Measurements from ENCODE around the gene LAMP5.

The LAMP5 gene

DNA sequence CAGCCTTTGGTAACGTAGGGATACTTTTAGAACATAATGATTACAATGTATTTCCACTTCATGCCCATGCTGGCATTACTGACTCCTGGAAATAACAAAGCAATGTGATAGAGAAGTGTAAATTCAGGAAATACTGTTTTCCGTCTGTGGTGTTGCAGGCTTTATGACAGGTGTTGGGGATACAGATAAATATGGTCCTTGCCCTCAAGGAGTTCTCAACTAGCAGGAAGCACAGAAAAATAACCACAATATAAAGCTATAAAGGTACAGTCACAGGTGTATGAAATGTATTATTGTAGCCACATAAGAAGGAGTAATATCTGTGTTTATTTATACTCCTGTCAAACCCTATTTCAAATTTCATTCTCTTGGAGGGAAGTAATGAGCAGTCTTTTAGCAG lies 12.9 kb upstream of the LAMP5 start:
- DNase-seq, result no peak

DNA sequence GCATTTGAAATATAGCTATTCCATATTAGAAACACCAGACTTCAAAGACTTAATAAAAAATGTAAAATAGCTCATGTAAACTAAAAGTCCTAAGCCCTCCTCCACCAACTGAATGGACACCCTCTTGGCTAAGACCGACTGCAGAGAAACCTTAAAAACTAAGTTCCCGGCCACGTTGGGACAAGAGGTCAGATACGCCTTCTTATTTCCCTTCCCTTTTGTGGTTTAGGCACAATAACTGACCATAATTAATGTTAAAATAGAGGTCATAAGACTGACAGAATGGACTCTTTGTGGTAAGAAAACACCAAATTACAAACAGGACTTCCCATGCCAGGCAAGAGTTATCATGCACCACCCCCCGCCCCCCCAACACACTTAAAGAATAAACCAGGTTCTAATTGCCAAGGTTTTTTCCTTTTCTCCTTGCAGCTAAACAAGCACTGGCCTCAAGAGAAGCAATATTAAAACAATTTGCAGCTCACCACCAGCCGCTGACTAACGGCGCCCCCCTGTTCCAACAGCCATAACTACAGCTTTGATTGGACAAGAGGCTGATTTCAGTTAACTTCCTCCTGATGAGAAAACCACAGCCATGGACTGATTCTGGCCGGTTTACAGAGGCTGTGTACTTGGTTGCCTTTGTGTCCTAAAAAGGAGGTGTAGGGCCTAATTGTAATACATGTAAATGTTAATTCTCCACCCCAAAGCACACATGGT lies 10.7 kb upstream of the LAMP5 start:
- DNase-seq, result no peak

DNA sequence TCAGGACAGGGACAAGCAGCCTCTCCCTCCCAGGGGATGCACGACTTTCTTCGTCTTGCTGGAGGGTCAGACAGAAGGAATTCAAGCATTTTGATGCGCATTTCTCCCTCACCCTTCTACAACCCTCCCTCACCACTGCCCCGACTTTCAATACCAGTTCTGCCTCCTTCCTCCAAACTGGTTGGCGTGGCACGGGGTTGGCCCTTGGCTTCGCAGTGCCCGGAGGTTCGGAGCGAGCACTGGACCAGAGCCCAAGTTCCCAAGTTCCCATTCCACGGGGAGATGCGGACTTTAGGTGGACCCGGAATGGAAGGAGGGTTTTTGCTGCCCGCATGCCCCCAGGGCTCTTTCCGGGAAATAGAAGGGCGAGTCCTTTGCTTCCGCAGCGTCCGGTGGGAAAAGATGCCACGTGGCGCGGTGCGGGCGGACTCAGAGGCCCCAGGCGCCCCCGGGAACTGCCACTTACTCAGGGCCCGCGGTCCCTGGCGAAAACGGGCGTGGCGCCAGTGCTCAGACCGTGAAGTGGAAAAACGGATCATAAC lies 8.0 kb upstream of the LAMP5 start:
- DNase-seq, result no peak

DNA sequence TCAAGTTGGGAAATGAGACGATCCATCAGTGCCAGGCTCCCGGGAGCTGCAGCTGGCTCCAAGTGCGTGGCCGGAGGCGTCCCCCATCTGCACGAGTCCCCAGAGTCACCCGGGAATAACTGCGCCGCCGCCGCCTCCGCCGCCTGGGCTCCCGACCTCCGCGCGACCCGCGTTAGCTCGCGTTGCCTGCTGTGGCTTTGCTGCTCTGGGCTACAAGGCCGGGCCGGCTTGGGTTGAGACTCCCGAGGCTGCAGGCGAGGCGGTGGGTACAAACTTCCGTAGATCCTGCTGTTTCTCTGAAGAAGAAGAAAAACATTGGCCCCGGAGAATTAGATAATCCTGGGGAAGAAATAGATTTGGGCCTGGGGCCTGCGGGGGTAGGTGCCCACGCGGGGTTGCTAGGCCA lies 7.4 kb upstream of the LAMP5 start:
- no peak for DNase-seq

DNA sequence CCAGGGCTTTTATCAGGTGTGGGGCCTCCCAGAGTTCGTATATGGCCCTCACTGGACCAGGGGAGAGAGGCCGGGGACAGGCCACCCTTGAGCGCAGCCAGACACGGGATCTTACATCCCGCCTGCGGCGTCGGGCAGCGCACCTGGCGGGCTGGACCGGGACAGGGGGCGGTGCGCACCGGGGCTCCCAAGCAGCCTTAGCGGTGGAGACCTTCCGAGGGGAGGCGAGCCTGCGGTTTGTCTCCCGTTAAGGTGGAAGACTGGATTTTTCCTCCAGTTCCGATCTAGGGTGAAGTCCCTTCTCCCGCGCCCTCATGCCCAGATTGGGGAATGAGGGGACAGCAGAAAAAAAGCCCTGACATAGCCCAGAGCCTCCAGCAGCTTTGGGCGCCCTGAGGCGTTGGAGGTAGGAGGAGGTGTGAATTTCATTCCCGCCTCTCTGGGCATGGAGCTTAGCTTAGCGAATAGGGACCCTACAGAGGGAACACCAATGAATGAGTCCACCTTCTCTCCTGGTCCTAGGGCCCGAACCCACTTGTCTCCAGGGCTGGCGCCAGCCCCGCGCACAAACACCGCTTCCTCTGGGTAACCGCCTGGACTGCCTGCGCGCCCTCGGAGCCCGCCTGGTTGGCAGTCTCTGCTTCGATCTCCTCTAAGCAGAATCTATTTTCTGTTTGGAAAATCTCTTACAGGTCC lies 6.7 kb upstream of the LAMP5 start:
- DNase-seq, result no peak

DNA sequence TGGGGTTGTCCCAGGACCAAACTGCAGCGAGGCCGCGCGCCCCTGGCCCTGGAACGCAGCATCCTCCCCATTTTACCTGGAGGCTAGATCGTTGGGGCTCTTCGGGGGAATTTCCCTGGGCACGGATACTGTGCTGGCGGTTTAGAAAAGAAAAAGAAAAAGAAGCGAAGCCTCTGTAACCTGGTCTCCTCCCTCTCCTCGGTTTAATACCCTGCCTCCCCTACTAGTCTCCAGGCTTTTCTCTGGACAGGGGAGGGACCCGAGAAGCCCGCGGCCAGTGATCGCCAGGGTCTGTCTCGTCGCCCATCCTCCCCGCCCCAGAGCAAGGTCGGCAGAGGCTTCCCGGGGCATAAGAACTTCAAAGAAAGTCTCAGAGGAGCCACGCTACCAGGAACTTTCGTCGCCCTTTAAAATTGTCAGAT lies 6.1 kb upstream of the LAMP5 start:
- DNase-seq, result no peak

DNA sequence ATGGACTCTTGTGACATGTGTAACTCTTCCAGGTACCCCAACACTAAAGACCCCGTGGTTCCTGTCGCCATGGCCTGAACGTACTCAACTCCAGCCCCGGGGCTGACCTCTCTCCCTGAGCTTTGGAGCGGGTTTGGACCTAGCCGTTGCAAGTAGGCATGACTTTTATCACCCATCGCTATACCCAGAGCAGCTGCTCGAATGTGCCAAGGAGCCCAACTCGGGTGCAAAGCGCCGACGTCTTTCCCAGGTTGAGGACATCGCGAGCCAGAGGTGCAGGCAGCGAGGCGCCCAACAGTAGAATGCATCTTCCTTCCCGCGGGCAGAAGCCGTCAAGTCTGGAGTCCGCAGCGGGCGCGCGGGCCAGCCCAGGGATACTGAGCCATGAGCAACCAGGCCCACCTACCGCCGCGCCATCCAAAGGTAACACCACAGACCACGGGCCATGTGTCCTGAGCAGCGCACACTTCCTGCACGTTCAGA lies 5.7 kb upstream of the LAMP5 start:
- no peak for DNase-seq

DNA sequence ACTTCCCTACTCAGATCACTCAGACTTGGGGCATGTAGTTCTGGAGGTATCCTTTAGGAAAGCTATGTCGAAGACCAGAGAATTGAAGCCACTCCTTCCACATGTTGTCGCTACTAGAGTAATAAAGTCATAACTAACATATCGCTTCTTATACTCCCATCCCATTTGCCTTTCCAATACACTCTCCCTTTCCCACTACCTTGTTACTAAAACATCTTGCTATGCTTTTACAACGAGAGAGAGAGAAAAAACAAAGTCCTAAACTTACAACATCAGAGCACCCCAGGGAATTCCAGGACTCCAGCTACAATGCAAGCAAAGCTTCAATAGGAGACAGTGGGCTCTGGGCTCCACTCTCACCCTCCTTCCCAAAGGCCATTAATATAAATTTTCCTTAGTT lies 5.1 kb upstream of the LAMP5 start:
- DNase-seq, result no peak

DNA sequence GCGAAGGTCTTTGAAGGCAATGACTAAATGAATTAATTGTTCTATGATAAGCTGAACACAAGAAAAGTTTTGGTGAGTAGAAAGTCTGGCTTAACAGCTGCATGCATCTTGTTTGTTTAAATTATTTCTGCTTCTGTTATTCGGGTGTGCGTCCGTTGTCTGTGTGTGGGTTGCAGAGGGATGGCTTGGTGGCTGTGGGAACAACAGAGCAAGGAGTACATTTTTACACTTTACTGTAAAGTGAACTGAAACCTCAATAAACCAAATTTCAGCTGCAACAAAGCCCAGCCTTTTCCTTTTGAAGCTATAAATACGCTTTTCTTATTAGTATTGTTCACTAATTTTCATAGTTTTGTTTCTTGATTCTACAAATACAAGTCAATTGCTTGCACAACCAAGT lies 3.5 kb upstream of the LAMP5 start:
- DNase-seq, result no peak

DNA sequence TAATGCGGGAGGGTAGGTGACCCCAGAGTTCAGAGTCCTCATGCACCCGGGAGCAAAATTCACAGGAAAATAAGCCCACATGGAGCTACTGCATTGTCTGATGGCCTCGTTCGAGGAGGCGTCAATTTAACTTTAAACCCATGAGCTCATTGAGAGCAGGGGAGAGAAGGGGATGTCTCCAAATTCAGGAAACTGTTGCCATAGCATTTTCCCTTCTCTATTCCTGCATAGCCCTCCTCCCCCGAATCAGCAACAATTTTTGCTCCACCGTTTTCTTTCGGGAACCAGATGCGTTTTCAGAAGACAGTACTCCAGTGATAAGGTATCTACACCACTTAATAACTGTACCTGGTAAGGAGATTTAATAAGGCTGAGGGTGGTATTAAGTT lies 324 bp upstream of the LAMP5 start:
- DNase-seq, result no peak

DNA sequence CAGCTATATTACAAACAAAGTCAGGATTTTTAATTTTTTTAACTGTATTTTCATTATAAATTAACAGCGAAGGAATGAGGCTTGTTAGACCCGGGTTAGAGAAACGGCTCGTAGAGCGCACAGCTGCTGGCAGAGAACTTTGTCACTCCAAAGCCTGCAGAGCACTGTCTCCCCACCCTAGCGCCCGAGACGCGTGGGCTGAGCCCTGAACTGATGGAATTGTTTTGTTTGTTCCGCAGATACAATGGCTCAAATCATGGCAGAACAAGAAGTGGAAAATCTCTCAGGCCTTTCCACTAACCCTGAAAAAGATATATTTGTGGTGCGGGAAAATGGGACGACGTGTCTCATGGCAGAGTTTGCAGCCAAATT lies 810 bp downstream of the LAMP5 start:
- DNase-seq, result no peak

DNA sequence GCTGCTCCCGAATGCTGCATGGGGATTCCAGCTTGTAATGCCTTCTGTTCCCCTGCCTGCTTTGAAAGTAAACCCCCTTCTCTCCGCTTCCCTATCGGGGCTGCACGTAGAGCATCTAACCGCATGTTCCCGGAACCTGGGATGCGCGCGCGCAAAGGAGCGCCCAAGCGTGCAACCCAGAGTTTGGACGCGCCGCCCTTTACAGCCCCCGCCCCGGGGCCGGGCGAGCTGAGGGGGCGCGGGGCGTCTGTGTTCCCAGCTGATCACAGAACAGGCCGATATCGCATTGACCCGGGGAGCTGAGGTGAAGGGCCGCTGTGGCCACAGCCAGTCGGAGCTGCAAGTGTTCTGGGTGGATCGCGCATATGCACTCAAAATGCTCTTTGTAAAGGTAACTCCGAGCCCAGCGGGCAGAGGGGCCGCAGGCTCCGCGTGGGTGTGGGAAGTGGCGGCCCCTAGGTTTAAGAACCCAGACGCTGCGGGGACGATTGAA lies 1.4 kb downstream of the LAMP5 start:
- peak; percentile 54 for DNase-seq

DNA sequence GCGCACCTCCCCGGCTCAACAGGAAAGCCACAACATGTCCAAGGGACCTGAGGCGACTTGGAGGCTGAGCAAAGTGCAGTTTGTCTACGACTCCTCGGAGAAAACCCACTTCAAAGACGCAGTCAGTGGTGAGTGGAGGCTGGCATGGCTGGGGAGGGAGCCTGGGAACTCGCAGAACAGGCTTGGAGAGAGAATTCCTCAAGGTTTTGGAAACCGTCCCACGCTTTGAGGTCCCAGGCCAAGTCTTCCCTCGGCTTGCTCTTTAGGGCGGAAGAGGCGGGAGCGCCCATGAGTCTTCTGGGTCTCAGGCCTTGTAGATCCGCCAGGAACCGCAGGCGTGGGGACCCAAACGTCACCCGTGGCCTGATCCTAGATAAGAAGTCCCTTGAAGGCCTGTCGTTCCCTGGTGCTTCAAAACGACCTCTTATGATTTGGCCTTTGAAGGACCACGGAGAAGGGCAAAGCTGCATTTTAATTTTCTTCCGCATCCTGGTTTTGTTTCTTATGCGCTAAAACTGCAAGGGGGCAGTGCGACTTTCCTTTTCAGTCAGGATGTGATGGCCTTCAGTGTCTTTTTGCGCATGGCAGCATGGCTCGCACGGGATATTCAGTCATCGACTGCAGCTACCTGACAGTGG lies 2.0 kb downstream of the LAMP5 start:
- peak; percentile 75 for DNase-seq

DNA sequence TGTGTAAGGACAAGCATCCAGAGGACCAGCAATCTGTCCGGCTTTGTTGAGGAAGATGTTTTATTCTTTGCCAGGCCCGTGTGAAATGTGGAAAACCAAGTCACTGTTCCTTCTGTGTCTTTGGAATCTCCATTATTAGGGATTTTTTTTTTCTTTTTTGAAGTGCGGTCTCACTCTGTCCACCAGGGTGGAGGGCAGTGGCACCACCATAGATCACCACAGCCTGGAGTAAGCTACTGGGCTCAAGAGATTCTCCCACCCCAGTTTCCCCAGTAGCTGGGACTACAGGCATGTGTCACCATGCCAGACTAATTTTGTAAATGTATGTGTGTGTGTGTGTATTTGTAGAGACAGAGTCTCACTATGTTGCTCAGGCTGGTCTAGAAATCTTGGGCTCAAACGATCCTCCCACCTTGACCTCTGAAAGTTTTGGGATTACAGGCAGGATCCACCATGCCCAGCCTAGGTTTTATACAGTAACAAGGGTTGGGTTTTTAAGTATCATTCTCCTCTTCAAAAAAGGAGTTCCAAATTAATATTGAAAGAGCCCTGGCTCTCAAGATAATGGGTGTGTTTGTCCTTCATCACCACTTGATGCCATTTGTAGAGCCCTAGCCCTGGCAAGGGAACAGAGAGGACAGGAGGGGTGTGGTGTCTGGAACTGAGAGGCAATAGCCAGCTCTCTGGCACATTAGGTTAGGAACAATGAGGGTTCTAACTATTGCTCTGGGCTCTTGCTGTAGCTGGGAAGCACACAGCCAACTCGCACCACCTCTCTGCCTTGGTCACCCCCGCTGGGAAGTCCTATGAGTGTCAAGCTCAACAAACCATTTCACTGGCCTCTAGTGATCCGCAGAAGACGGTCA lies 3.1 kb downstream of the LAMP5 start:
- no peak for DNase-seq

DNA sequence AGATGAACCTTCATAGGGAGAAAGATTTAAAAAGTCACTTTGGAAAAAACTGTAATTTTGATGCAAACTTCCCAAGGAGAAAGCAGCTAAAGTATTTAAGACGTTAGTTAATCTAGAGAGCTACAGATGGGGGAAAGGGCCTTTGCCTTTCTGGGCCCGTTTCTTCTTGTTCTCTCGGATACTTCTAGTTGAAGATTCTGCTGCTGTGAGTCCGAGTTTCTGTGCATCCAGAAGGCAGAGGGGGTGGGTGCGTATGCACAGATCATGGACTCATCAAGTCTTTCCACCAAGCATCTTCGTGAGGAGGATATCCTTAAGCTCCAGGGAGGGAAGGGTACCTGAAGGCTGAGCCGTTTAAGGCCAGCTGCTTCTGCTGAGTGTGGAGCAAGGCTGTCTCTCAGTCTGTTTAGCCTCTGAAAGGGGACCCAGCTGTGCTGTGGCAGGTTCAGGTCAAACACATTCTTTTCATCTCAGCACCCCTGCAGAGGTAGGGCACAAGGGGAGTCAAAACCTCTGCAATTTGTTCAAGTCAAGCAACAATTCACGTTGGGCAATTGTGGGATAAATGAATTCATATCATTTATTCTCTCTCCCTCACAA lies 4.3 kb downstream of the LAMP5 start:
- no peak for DNase-seq

DNA sequence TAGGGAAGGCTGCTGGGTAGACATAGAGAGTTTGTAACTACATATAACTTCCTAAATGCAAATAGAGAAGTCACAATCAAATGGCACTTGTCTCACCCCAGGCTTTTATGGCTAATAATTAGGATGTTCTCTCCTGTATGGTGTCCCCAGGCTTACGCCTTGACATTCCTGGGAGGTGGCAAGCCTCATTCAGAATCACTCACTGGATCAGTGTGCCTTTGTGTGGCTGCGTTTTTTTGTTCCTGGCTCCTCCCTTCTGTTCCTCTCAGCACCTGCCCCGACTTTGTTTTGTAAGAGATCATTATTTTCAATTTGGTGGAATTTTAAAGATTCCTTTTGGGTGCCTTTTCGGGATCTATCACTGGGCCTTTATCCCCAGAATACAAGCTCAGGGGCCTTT lies 5.7 kb downstream of the LAMP5 start:
- DNase-seq, result no peak

DNA sequence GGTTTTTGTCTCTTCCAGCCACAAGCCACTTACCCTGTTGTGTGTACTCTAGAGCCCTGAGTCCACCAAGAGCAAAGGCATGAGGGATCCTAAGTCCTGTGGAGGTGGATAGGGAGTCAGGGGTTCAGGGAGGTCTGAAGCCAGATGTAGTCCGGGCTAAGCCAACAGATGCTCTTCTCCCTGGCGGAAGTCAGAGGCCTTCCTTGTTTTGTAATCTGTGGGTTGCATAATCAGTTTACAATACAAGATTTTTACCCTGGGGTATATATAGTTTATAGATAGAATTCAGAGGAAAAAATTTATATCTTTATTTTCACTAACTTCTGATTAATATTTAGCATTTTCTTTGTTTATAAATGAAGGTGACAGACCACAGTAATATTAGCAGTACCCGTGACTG lies 9.2 kb downstream of the LAMP5 start:
- DNase-seq, result no peak

DNA sequence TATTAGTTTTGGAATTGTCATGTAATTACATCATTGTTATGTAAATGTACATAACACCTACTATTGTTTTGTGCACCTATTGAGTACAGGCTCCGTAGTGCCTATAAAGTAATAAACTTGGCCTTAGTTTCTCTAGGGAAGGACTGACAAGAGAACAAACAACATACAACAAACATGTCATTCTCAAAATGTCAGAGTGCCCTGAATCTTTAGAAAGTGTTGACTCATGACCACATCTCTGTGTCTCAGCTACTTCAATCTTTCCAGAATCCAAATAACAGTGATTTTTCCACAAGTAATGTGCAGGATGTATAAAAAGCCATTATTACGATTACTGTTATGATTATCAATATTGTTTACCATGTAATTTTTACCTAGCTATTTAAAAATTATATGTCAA lies 17.2 kb downstream of the LAMP5 start:
- DNase-seq, result no peak

DNA sequence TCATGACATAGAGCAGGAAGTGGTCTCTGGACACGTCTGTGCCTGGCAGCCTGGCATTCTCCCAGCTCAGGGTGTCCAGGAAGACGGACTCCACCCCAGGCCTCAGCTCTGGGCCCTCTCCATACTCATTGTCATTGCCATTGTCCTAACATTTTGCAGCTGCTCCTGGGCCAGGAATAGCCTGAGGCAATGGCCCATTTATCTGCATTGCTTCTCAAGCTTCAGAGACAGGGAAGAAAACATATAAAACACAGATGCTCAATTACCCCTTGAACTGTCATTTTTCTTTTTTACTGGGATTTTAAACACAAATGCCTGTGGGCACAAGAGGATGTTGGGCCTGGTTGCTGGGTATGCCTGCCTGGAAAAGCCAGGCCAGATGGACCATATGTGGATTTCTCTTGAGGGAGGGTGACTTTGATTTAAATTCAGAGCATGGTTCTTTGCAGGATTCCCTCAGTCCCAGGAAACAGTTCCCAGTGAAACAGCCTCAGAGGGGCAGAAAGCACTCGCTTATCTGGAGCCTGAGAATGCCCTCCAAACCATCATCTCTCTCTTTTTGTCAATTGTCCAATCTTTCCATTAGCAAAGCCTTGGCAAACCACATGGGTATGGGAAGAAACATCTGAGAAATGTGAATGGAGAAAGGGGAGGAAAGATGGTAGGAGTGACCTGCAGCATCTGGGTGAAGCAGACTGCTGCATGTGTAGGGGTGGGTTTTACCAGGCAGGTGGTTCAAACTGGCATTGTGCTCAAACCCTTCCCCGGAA lies 17.9 kb downstream of the LAMP5 start:
- DNase-seq, result peak; percentile 71

DNA sequence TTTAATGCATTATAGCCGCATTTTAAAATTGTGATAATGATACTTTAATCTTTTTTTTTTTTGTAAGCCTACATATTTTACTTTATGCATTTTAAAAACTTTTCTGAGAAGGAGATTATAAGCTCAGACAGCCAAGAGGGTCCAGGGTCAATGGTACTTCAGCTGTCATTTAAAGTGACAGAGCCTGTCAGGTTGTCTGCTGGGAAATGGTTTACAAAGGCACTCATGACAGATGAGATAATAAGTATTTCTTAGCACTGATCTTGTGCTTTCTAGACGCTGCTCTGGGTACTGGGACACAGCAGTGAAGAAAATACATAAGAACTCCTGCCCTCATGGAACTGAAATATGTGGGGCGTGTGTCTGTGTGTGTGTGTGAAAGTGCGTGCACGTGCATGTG lies 19.6 kb downstream of the LAMP5 start:
- DNase-seq, result no peak

DNA sequence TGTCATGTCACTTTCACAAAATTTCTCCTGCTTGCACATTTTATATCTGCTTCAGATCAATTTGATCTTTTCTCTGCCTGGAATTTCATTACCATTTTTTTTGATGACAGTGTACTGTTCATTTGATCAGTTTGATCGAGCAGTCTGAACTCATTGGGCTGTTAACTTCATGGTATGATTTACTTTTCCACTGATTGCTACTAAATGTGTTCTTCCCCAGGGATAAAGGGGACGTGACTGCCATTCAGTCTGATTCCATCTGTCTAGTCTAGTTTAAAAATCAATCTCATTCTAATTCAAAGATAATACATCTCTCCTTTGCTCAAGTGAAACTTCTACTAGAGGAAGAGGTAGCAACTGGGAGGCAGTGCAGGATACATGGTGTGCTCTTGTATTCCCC lies 21.1 kb downstream of the LAMP5 start:
- no peak for DNase-seq

DNA sequence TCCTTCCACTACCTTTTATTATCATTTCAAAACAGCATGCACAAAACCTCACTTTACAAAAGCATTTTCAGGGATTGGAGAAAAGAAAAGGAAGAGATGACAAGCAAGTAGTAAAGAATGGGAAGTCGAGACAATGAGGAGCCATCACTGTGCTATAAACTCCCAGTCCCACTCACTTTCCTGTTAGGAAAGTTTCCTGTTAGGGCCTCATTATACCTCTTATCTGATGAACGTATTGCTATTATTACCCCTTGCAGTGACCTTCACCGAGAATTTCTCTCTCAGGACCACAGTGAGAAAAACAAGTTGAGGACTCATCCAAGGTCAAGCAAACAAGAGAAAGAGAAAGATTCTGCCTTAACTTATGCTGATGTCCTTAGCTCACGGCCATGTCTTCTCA lies 28.8 kb downstream of the LAMP5 start:
- DNase-seq, result no peak

All from islet precursor cell (in vitro differentiated cells).